ENCODE results near the gene MAGEB17. TPM values are rescaled to one million over a fixed set of nuclear protein-coding genes. Genes with fewer than 3 reads are reported as not detected.
A peak's percentile ranks its signal among the peaks of the same experiment; 100 is the strongest.

The MAGEB17 gene
- 1 to 10 TPM in 2 of 4 donors, under 1 TPM in 2; 0.50 to 2.1 (median 1.3) TPM for total RNA-seq

- 86% methylated on average over 5 of the region's 5 CpGs for WGBS
- no peaks in the 10 kb centered on the region for H3K9me3 ChIP-seq
- no peak for DNase-seq (ENCODE audit: extremely low spot score)
- no peaks in the 10 kb centered on the region for H3K4me1 ChIP-seq
- intact Hi-C loops (cut with DNase I), result no loop called here
- TF ChIP-seq POLR2A (IDR thresholded peaks at IDR 0.05; ENCODE audit: low read depth), result no peak
- no peak for TF ChIP-seq EP300 (IDR thresholded peaks at IDR 0.05)
- TF ChIP-seq POLR2AphosphoS5 (IDR thresholded peaks at IDR 0.05), result no peak
- TF ChIP-seq CTCF (IDR thresholded peaks at IDR 0.05), result no peak
- H3K27ac ChIP-seq (replicated peaks in 1 of 4), result no peak within 1 kb of the TSS
- H3K4me3 ChIP-seq, result no peak within 1 kb of the TSS
- no peaks in the 10 kb centered on the region for H3K27me3 ChIP-seq
- no peaks in the 10 kb centered on the region for H3K36me3 ChIP-seq
Observed at GRCh38 chrX:16167181-16167580, at the start of gene MAGEB17. Gene MAGEB17 (plus strand): TSS chrX:16167481. CDS start chrX:16170383, 2,902 bp downstream.

GRCh38 chrX:16119353-16120220 lies 47.7 kb upstream of the MAGEB17 start:
- 63% methylated on average over 5 of the region's 5 CpGs for WGBS
- peaks cover 0 to 4% (median 0%) of the 10 kb centered on the region in 4 donors for H3K27me3 ChIP-seq
- H3K4me1 ChIP-seq, result peaks cover 0 to 6% (median 0%) of the 10 kb centered on the region in 4 donors
- H3K27ac ChIP-seq (replicated peaks in 1 of 4), result peak overlapping the region in 1 of 4 donors; percentile 4
- H3K36me3 ChIP-seq, result no peaks in the 10 kb centered on the region
- intact Hi-C loops (cut with DNase I), result loop anchor here (5.0 kb wide), 3 partner anchors 93 to 573 kb away; no protein-coding TSS in a partner anchor
- no peak for TF ChIP-seq EP300 (IDR thresholded peaks at IDR 0.05)
- no peak for DNase-seq (ENCODE audit: extremely low spot score)
- H3K9me3 ChIP-seq, result peaks cover 0 to 4% (median 0%) of the 10 kb centered on the region in 4 donors
- no peak overlapping the region for H3K4me3 ChIP-seq

- no peaks in the 10 kb centered on the region for H3K4me1 ChIP-seq
- TF ChIP-seq POLR2A (IDR thresholded peaks at IDR 0.05; ENCODE audit: low read depth) (no peak), CTCF (IDR thresholded peaks at IDR 0.05) (no peak), POLR2AphosphoS5 (IDR thresholded peaks at IDR 0.05) (no peak)
- no peak overlapping the region for H3K4me3 ChIP-seq
- no peak for DNase-seq (ENCODE audit: extremely low spot score)
- no peak overlapping the region for H3K27ac ChIP-seq (replicated peaks in 1 of 4)
- no peaks in the 10 kb centered on the region for H3K36me3 ChIP-seq
- WGBS, result 92% methylated on average over 3 of the region's 3 CpGs
- intact Hi-C loops (cut with DNase I), result loop anchor here (5.0 kb wide), 3 partner anchors 92 to 572 kb away; no protein-coding TSS in a partner anchor
- peaks cover 0 to 4% (median 0%) of the 10 kb centered on the region in 4 donors for H3K9me3 ChIP-seq
- no peaks in the 10 kb centered on the region for H3K27me3 ChIP-seq
Observed at GRCh38 chrX:16120431-16120830, 46.9 kb upstream of the MAGEB17 start.

- DNase-seq (ENCODE audit: extremely low spot score), result peak; percentile 90
- WGBS, result 2% methylated on average over 6 of the region's 6 CpGs
- Histone ChIP-seq H3K36me3 (no peaks in the 10 kb centered on the region), H3K9me3 (peaks cover 0 to 4% (median 0%) of the 10 kb centered on the region in 4 donors), H3K4me3 (peak within 1 kb of the TSS; percentile 34 to 54 (median 44)), H3K4me1 (no peaks in the 10 kb centered on the region), H3K27ac (replicated peaks in 1 of 4) (peak within 1 kb of the TSS in 3 of 4 donors; percentile 39 to 47 (median 41)), H3K27me3 (no peaks in the 10 kb centered on the region)
- intact Hi-C loops (cut with DNase I), result loop anchor here (5.0 kb wide), 3 partner anchors 89 to 569 kb away; no protein-coding TSS in a partner anchor
- TF ChIP-seq POLR2AphosphoS5 (IDR thresholded peaks at IDR 0.05) (peak in 1 of 2 donors; percentile 11), POLR2A (IDR thresholded peaks at IDR 0.05; ENCODE audit: low read depth) (no peak), CTCF (IDR thresholded peaks at IDR 0.05) (peak; percentile 65 to 78 (median 71)), EP300 (IDR thresholded peaks at IDR 0.05) (no peak)
Observed at GRCh38 chrX:16123222-16123786, 44.0 kb upstream of the MAGEB17 start, which contains the start of gene GRPR. Gene GRPR (plus strand): TSS chrX:16123565. CDS start chrX:16123954, 389 bp downstream.

- H3K27me3 ChIP-seq, result no peaks in the 10 kb centered on the region
- intact Hi-C loops (cut with DNase I), result loop anchor here (5.0 kb wide), 3 partner anchors 88 to 568 kb away; no protein-coding TSS in a partner anchor
- no peak for TF ChIP-seq EP300 (IDR thresholded peaks at IDR 0.05)
- no peak for TF ChIP-seq POLR2AphosphoS5 (IDR thresholded peaks at IDR 0.05)
- no peak for TF ChIP-seq CTCF (IDR thresholded peaks at IDR 0.05)
- TF ChIP-seq POLR2A (IDR thresholded peaks at IDR 0.05; ENCODE audit: low read depth), result no peak
Observed at GRCh38 chrX:16124201-16124600, 43.1 kb upstream of the MAGEB17 start.

More at GRCh38 chrX:16124201-16124600, 43.1 kb upstream of the MAGEB17 start:
- Histone ChIP-seq H3K36me3 (no peaks in the 10 kb centered on the region), H3K4me3 (peak overlapping the region; percentile 34 to 54 (median 44)), H3K9me3 (peaks cover 0 to 4% (median 0%) of the 10 kb centered on the region in 4 donors), H3K4me1 (no peaks in the 10 kb centered on the region), H3K27ac (replicated peaks in 1 of 4) (peak overlapping the region in 3 of 4 donors; percentile 39 to 47 (median 41))
- WGBS, result 79% methylated on average over 7 of the region's 7 CpGs
- DNase-seq (ENCODE audit: extremely low spot score), result no peak
